Stimulated activated naive CD4-positive, alpha-beta T cell treated with Interleukin-2 at 50 U/mL for 16 hours (primary cell): ENCODE data around the gene PRSS37.
"Not testable (repeated sequence)": the region's sequence is repeated elsewhere in the genome, so short reads cannot be mapped to it uniquely, and the experiment has no call there.

Experiments used
- DNase-seq: peaks from one replicate; lab custom pipeline; 2025; lab: John Stamatoyannopoulos, UW

PRSS37 gene, protein sequence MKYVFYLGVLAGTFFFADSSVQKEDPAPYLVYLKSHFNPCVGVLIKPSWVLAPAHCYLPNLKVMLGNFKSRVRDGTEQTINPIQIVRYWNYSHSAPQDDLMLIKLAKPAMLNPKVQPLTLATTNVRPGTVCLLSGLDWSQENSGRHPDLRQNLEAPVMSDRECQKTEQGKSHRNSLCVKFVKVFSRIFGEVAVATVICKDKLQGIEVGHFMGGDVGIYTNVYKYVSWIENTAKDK

GRCh38 chr7:141841385-141841784 lies at the start of gene PRSS37:
Gene PRSS37 (minus strand): TSS chr7:141841485. CDS start chr7:141841049, 436 bp downstream.
- DNase-seq, result no peak

DNA sequence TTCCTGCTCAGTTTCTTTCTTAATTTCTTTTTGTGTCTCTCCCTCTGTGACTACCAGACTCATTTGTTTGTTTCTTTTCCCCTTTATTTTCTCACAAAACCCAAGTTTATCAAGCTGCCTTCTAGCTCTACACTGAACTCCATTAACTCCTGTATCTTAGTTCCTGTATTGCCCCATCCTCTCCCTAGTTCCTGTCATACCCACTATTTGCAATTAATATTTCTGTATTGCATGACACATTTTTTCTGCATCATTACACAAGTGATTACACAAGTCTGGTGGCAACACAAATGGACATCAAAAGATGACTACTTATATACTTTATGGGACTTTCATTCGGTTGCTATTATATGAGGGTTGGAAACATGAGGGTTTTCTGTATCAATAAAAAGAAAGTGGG lies 48.0 kb upstream of the PRSS37 start:
- no peak for DNase-seq

- DNase-seq, result no peak
These were observed 43.4 kb upstream of the PRSS37 start for GRCh38 chr7:141884539-141885225.

DNA sequence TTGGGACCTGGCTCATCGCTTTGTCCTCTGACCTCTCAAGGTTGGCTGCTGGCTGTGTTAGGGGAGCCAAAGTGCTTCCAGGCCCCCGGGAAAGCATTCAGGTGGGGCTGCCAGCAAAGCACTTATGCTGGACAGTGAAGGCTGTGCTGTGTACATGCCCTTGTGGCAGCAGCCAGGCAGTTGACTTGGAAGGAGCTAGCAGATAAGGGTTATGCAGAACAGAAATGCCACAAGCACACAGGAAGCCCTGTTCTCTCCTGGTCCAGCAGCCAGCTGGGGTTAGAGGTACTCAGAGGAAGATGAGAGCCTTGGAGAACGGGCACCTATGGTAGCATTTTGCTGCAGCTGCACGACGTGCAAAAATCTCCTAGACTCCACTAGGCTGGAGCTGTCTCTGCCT lies 39.7 kb upstream of the PRSS37 start:
- DNase-seq, result no peak

DNA sequence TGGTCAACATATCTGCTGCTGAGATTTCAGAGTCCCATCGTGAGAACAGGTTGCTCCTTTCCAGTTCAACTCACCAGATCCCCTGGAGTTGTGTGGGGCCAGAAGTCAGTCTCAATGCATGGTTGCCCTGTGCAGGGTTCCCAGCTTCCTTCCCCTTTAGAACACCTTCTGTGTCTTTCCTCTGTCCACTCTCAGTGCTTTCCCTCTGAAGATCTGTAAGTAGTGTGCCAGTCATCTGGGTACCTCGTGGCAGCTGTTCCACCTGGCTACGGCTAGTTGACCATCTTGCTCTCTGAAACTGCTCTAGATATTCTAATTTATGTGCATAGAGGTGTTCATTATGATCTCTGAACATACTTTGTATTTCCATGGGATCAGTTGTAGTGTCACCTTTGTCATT lies 36.1 kb upstream of the PRSS37 start:
- no peak for DNase-seq

- DNase-seq, result no peak
These were observed 35.1 kb upstream of the PRSS37 start for GRCh38 chr7:141876371-141876770.

DNA sequence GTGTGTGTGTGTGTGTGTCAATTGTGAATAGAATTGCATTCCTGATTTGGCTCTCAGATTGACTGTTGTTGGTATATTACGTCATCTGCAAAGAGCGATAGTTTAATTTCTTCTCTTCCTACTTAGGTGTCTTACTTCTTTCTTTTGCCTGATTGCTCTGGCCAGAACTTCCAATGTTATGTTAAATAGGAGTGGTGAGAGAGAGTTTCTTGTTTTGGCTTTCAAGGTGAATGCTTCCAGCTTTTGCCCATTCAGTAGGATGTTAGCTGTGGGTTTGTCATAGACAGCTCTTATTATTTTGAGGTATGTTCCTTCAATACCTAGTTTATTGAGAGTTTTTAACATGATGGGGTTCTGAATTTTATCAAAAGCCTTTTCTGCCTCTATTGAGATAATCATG lies 34.2 kb upstream of the PRSS37 start:
- DNase-seq, result no peak

GRCh38 chr7:141874787-141875186 lies 33.5 kb upstream of the PRSS37 start:
- no peak for DNase-seq

DNA sequence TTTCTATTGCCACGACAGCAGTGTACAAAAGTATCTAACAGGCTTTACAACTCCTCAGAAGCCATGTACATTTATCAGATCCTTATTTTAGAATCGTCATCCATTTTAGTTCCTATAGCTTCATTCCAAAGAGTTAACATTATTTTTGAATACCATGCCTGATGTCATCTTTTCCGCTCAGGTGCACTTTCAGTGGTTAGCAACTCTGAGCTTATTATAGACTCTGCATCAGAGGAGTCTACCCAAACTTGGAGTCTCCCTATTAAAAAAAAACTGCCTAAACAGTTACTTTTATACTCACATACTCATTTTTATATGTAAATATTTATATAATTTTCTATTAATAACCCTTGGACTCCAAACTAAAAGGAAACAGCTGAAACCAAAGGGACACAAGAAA lies 31.6 kb upstream of the PRSS37 start:
- no peak for DNase-seq

DNA sequence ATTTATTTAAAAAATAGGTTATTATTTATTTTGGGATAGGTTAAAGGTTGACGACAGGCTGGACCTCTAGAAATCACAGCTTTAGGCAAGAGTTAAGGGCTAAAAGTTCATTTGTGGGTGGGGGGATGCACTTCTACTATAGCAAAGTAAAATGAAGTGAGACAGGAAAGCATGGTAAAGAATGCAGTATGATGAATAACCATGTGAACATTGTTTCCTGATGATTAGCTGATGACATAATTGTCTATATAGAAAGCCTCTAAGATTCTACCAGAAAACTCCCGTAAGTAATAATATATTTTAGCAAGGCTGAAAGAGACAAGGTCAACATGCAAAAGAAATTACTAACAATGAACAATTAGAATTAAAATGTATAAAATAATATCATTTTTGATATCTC lies 25.7 kb upstream of the PRSS37 start:
- no peak for DNase-seq

- DNase-seq, result no peak
These were observed 23.6 kb upstream of the PRSS37 start for GRCh38 chr7:141864765-141865447.

GRCh38 chr7:141860207-141860606 lies 18.9 kb upstream of the PRSS37 start:
- DNase-seq, result no peak

GRCh38 chr7:141847996-141848395 lies 6.7 kb upstream of the PRSS37 start:
- DNase-seq, result no peak

- DNase-seq, result no peak
These were observed 3.0 kb upstream of the PRSS37 start for GRCh38 chr7:141844256-141844655.

DNA sequence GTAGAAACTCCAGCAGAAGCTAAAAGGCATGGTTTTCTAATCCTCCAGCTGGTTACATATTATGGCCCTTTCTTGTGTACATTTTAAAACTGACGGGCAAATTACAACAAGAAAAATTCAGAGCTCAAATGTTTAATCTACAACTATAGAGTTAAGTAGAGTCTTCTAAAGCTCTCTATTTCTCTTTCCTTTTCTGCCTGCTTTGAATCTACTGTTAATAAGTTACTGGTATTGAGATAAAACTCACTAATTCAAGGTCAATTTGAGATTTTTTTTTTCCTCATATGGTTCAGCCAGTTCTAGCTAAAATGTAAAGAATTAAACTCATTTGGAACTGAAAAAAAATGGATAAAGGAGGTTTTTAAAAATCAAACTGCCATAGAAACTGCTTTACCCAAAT lies 1.6 kb upstream of the PRSS37 start:
- DNase-seq, result no peak

DNA sequence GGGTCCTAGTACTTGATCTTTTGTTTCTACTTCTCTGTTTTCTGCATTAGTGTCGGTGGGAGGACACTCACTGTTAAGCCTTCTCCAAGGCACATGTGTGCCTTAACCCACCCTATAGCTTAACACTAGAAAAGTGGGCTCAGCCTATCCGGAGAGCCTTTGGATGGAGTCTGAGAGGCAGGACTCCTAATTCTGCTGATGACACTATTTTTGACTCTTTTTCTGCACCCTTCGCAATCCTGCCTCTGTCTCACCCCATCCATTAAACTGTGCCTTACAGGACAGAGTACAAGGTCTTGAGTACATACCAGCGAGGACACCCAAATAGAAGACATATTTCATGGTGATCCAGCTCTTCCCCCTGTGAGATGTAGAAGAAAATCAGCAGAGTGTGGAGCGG lies 577 bp downstream of the PRSS37 start:
- no peak for DNase-seq

- DNase-seq, result no peak
These were observed 2.0 kb downstream of the PRSS37 start for GRCh38 chr7:141839256-141839655.

DNA sequence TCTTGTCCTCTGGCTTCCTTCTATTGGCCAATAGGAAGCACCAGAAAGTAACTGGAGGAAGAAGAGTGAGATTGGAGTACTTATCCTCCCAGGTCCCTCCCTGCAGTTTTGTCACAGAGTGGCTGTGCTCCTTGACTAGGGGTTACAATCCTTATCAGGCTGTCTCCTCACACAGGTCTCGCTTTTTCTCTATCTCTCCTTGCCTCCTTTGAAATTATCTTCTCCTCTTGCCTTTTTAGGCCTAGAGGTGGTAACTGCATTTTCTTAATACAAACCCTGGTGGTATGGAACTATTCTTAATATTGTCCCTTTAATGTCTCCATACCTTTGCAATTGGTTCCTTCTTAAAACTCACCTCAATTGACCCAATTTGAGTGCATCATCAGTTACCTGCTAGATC lies 2.7 kb downstream of the PRSS37 start:
- no peak for DNase-seq

- no peak for DNase-seq
These were observed 3.6 kb downstream of the PRSS37 start for GRCh38 chr7:141837683-141838082.

DNA sequence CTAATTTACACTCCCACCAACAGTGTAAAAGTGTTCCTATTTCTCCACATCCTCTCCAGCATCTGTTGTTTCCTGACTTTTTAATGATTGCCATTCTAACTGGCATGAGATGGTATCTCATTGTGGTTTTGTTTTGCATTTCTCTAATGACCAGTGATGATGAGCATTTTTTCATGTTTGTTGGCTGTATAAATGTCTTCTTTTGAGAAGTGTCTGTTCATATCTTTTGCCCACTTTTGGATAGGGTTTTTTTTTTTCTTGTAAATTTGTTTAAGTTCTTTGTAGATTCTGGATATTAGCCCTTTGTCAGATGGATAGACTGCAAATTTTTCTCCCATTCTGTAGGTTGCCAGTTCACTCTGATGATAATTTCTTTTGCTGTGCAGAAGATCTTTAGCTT lies 18.9 kb downstream of the PRSS37 start:
- not testable (repeated sequence) for DNase-seq

DNA sequence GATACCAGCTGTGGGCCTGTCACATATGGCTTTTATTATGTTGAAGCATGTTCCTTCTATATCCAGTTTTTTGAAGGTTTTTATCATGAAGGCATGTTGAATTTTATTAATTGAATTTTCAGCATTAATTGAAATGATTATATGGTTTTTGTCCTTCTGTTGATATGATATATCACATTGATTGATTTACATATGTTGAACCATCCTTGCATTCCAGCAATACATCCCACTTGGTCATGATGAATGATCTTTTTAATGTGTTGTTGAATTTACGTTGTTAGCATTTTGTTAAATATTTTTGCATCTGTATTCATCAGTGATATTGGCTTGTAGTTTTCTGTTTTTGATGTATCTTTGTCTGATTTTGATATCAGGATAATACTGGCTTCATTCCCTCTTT lies 21.2 kb downstream of the PRSS37 start:
- DNase-seq, result no peak

DNA sequence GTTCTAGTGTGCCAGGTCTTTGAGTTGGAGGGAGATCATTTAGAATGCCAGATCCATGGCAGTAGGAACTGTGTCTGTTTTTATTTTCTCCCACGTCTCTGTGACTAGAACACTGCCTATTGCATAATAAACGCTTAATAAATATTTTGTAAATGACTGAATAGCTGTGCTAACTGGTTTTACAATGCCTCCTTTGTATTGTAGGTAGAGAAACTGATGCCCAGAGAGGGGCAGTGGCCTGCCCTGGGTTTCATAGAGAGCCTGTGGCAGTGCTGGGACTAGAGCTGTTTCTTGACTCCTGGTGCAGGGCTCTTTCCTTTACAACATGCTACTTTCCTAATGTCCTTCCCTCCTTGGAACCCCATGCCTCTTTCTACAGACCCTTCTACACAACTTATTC lies 48.8 kb downstream of the PRSS37 start:
- DNase-seq, result no peak

GRCh38 chr7:141789917-141790316 lies 51.4 kb downstream of the PRSS37 start, which contains the start of gene TAS2R5:
Gene TAS2R5 (plus strand): TSS chr7:141790217. CDS start chr7:141790362, 145 bp downstream.
- no peak for DNase-seq
